A673 (cell line): ENCODE measurements around the gene PLEKHM1.

ENCODE experiments used
- CTCF ChIP-seq: fragments of 300-800, 200-600 bp; sonication (generic); conservative IDR thresholded peaks from 2 replicates; pipeline ENCODE4 v1.5.1; 2017; ENCODE audit warnings: low read depth, mild to moderate bottlenecking, antibody characterized with exemption, low read length, moderate library complexity, mixed read lengths
- EZH2 ChIP-seq: fragments of 200-600 bp; sonication (generic); IDR thresholded peaks from 2 replicates; pipeline ENCODE4 v1.6.1; 2017; ENCODE audit warnings: borderline replicate concordance, low read depth, mild to moderate bottlenecking, mixed read lengths, antibody characterized with exemption, low read length; ENCODE audit not compliant: poor library complexity, severe bottlenecking

- TF ChIP-seq CTCF: no peak
- TF ChIP-seq EZH2: no peak
Measured at GRCh38 chr17:45428931-45429338, 61.6 kb downstream of the PLEKHM1 start.
